Epidermal melanocyte (primary cell): Measurements from ENCODE around the gene PSME4.
"Not testable (repeated sequence)": the region's sequence is repeated elsewhere in the genome, so short reads cannot be mapped to it uniquely, and the experiment has no call there.

Experiments used
- DNase-seq: peaks from one replicate; pipeline ENCODE4 v3.0.0; 2011; ENCODE audit warnings: low spot score; ENCODE audit not compliant: insufficient read length

The PSME4 gene

DNA sequence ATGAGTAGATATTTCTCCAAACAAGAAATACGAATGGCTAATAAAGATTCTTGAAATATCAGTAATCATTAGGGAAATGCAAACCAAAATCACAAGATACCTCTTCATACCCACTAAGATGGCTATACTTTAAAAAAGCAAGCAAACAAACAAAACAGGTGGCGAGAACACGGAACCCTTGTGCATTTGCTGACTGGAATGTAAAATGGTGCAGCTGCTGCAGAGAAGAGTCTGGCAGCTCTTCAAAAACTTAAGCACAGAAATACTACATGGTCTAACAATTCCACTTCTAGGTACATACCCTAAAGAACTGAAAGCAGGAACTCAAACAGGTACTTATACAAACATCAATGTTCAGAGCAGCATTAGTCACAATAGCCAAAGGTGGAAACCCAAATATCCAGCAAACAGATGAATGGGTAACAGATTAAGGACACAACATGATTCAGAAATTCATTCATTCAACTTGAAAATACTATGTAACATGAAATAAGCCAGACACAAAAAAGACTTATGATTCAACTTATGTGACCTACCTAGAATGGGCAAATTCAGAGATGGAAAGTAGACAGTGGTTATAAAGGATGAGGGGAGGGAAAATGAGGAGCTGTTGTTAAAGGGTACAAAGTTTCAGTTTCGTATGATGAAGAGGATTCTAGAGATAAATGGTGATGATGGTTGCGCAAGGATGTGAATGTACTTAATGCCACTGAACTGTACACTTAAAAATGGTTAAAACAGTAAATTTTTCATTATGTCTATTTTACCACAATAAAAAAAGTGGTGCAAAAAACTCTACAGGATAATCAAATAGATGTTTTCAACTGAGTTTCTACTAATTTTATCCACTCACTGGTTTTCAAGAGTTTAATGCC, 84.2 kb downstream of the PSME4 start:
- no peak for DNase-seq

DNA sequence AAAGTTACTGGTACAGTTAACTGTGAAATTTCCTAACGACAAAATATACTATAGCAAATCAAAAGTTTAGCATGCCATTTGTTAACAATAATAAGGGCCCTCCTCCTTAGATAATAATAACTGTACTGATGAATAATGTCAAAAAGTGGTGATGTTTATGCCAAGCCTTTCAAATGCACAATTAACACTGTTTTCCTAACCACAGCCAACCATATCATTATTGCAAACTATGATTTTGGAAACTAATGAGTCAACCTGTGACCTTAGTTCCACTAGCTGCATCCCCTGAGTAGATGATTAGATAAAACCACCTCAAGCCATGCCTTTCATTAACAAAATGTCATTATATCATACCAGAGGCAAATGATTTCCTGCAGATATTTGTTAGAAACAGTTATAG, 85.9 kb downstream of the PSME4 start:
- DNase-seq = no peak

DNA sequence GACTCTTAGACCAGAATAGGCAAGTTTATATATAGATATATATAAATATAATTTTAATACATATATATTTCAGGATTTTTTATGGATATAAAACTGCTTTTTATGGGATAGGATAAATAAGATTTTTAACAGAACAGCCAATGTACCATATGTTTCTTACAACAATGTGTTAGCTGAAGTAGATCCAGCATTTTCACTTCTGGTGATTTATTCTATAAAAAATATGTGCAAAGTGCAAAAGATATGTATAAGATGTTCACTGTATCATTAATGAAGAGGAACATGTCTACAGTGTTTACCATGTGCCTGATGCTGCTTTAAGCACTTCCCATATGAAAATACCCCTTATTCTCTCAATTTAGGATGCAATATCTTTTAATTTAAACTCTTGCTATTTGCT, 88.8 kb downstream of the PSME4 start:
- no peak for DNase-seq

DNA sequence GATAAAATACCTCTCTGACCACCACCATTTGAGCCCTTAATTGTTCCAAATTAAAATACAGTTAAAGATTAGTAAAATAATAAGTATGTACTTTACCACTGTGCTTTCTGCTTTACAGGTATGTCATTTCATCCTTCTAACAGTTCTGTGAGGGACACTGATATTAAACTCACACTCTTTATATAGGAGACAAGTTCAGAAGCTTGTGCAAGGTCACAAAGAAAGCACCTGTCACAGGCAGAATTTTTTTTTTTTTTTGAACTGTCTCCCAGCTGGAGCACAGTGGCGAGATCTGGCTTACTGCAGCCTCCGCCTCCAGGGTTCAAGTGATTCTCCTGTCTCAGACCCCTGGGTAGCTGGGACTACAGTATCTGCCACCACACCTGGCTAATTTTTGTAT, 89.4 kb downstream of the PSME4 start:
- no peak for DNase-seq

DNA sequence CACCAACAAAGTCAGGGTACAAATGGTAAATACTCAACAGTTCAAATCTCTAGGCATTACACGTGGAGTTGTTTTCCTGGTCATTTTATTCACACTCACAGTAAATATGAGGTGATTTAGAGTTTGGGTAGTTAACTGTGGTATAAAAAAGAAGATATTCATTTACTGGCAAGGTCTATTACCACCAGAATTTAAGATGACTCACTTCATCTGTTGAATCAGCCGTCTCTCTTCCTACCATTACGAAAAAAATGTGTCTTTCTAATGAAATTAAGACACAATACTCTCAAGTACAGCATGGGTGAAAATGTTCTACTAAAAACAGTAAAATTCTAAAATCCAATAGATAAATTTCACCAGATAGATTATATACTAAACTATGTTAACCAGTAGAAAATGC, 90.0 kb downstream of the PSME4 start:
- no peak for DNase-seq

DNA sequence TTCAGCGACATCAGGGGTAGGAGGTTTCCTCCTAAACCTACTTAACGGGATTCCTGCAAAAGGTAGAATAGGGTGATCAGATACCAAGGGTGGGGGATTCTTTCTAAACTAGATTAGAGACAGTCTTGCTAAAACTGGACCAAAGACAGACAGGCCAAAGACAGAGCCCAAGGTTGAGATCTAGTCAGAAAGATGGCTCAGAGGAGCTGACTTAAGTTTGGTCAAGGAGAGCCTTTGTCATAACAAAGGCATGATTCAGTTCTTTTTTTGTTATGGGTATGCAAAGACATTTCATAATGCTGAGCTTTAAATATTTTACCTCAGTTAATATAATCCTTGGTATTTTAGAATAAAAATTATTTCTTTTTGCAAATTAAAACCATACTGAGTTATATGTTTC, 93.2 kb downstream of the PSME4 start:
- no peak for DNase-seq

DNA sequence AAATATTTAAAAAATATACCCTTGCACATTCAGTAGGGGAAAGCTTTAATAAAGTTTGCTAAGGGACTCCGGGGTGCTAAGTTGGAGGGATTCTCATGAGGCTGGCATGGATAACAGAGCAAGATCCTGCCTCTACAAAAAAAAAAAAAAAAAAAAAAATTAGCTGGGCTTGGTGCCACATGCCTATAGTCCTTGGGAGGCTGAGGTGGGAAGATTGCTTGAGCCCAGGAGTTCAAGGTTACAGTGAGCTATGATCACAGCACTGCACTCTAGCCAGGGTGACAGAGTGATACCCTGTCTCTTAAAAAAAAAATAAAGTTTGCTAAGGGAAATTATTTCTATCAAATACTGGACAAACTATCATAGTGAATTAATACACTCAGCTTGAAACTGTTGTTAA, 93.7 kb downstream of the PSME4 start:
- DNase-seq = no peak

DNA sequence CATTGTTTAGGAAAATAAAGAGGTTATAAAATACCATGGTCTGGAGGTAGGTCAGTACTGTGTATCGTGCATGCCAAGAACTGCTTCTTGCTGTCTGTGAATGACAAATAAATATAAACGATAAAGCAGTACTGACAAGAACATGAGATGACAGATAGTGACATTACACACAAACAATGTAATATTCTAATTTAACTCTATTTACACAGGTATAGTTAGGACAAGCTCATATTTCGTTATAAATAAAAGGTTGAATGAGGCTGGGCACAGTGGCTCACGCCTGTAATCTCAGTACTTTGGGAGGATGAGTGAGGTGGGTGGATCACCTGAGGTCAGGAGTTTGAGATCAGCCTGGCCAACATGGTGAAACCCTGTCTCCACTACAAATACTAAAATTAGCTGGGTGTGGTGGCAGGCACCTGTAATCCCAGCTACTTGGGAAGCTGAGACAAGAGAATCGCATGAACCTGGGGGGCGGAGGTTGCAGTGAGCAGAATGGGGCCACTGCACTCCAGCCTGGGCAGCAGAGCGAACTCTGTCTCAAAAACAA, 96.3 kb downstream of the PSME4 start:
- no peak for DNase-seq

DNA sequence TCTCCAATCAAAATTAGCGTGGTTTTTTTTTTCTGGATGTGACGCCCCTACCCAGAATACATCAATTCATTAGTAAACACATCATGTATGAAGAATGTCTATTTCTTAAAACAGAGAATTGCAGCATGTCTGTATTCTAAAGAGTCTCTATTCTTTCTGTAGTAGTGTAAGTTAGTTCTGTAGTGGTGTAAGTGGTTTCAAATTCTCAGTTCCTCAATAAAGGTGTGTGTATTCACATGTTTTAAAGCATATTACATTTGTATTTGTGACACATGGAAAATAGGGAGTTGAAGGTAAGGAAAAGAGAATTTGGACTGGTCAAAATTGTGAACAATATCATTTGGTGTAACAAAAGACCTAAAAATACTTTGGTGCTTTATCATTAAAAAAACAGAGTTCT, 103.0 kb downstream of the PSME4 start:
- DNase-seq = no peak

DNA sequence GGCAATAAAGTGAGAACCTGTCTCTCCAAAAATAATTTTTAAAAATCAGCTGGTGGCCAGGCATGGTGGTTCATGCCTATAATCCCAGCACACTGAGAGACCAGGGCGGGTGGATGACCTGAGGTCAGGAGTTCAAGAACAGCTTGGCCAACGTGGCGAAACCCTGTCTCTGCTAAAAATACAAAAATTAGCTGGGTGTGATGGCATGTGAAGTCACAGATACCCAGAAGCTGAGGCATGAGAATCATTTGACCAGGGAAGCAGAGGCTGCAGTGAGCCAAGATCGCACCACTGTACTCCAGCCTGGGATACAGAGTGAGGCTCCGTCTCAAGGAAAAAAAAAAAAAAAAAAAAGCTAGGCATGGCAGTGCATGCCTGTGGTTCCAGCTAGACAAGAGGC, 103.6 kb downstream of the PSME4 start:
- no peak for DNase-seq

DNA sequence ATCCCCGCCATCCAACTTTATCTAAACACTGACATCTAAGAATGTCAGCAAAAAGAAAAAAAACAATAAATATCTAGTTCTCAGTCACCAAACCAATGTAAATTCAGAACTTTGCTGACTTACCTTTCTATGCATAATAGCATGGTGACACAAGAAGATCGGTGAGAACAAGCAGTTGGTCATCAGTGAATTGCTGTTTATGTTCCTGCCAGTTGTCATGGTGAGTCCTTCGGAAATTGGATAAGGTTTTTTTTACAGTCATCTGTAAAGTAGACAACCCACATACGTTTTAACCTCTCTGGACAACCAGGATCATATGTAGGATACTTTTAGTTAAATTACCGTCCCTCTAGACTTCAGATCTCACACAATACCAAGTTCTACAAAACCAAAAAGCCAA, 104.8 kb downstream of the PSME4 start:
- DNase-seq = no peak

DNA sequence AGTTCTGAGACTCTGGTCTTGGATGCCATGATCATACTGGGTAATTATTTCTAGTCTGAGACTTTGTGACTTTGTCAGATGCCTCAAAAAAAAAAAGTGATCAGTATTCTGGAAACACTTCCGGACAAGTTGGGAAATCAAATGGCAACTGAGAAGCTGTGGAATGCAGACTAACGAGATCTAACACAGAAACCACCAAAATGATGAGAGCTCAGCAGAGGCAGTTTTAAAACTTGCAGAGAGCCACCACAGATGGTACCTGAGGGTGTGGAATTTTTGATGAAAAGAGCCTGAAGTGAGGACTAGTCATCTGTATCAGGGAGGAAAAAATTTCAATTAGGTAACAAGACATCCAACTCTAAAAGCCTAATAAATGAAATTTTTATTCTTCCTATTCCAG, 105.5 kb downstream of the PSME4 start:
- DNase-seq = no peak

DNA sequence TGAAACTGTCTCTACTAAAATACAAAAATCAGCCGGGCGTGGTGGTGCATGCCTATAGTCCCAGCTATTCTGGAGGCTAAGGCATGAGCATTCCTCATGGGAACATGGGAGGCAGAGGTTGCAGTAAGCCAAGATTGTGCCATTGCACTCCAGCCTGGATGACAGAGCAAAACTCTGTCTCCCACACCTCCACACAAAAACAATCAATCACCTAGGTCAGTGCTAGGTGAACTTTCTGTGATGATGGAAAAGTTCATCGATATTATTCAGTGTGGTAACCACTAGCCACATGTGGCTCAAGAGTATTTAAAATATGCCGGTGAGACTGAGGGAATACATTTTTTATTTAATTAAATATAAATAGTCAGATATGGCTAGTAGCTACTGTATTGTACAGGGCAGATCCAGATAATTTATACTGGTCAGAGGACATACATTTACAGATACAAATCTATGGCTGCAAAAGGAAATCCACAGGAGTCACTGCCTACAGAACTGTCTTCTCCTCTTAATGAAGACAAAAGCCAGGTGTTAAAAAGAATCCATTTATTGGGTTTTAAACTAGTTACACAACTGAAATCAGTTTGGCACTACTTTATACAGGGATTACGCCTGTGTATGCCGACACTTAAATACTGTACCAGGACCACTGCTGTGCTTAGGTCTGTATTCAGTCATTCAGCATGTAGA, 107.1 kb downstream of the PSME4 start:
- no peak for DNase-seq

DNA sequence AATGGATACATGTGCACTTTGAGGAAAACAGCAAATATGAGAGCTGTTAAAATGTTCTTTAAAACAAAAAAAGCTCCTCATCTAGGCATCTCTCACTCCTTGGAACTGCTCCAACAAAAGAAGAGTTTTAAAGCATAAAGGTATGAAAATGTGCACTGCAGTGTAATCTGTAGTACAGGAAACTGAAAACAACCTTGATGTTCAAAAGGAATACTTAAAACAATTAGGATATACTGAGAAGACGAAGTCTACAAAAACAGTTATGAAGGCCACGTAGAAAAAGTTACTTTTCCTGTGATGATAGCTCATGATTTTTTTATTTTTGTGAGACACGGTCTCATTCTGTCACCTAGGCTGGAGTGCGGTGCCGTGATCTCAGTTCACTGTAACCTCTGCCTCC, 109.0 kb downstream of the PSME4 start:
- no peak for DNase-seq

DNA sequence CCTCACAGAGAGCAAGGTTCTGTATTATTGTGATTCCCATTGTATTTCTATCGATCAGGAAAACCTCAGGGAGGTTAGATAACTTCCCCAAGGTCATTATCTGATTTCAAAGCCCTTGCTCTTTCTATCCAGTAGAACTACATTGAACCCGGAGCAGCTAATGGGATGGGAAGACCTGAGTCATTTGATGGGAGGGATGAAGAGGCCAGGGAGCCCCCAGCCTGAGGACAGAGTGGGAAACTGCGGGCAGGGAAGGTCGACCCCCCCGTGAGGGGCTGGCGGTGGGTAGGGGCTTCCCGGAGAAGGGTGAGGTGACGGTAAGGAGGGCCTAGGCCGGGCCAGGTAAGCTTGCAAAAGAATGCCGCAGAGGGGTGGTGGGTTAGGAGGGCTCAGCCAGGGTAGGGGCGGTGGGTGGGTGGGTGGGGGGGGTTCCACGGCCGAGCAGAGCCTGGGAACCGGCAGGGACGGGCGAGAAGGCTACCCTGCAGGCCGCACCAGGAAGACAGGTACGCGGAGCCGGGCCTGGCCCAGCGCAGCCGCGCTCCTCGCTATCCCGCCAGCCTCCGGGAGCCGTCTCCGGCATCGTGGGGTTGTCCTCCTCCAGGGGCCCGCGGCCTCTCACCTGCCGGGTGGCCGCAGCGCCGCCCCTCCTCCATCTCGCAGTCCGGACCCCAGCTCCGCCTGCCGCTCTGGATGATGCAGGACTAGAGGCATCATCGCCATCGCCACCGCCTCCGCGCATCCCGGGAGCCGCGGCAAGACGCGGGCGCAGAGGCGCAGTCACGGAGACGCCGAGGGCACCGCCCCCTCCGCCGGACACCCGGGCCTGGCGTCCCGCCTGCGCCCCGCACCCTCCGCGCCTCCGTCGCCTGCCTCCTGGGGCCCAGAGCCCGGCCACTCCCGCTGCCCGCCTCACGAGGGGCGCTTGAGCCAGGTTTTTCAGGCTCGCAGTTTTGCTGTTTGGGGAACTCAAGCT, 111.3 kb downstream of the PSME4 start, which contains the start of gene GPR75:
TSS of gene GPR75 (minus strand) at position 762 of the 976 bp plus-strand sequence. CDS start 5,211 bp downstream, outside the sequence.
- no peak for DNase-seq

DNA sequence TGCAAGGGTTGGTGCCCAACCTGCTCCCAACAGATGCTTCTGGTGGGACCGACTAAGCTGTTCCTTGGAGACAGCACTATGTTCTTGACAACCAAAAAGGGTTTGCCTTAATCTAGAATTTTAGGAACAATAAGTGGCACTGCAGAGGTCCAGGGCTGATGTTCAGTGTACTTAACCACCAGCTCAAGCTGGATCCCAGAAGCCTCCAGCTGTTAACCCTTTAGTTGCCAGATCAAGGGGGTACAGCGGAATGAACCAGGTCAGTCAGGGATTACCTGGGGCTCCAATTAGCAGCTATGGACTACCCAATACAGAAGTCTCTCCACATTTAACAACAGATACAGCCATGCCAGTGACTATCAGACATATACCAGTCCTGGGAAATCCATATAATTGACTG, 114.5 kb downstream of the PSME4 start:
- DNase-seq = no peak

DNA sequence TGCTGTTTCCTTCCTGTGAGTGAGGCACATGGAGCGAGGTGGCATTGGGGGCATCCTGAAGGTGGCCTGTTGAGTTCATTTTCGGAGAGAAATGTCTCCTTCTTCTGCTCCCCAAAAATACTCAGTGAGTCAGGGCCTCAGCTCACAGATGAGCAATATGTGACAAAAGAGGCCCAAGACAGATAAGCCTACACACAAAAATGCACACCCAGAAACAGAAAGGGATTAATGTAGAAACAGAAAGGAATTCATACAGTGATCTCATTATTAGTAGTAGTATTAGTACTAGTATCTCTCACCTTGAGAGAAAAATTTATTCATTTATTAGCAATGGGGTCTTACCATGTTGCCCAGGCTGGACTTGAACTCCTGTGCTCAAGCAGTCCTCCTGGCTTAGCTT, 116.1 kb downstream of the PSME4 start:
- no peak for DNase-seq

DNA sequence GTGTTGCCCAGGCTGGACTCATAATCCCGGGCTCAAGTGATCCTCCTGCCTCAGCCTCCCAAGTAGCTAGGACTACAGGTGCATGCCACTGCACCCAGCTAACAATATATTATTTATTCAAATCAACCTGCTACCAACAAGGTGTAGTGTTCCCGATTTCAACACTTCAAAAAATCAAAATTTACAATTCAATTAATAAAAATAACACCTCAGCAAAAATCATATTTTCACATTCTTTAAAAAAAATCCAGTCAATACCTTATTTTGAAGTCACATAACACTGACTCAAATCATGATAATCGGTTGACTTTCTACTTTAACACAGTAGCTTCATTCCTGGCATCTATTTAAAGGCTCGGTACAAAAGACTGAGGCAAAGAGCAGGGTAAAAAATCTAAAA, 118.3 kb downstream of the PSME4 start:
- no peak for DNase-seq

DNA sequence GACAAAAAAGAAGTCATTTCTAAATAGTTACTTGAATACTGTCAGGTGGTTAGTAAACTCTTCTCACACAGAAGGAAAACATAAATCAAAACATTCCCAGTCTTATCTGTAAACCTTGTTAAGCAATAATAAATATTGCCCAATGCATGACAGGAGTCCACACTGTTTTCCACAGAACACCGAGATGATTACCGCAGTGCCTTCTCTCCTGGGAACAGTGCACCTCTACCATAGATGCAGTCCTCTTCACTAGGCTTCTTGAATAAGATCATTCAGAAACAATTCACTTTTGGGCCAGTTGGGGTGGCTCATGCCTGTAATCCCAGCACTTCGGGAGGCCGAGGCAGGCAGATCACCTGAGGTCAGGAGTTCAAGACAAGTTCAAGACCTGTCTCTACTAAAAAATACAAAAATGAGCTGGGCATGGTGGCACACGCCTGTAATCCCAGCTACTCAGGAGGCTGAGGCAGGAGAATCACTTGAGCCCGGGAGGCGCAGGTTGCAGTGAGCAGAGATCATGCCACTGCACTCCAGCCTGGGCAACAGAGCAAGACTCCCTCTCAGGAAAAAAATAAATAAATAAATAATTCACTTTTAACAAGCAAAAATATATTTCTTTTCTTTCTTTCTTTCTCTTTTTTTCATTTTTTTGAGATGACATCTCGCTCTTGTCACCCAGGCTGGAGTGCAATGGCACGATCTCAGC, 119.6 kb downstream of the PSME4 start:
- not testable (repeated sequence) for DNase-seq

DNA sequence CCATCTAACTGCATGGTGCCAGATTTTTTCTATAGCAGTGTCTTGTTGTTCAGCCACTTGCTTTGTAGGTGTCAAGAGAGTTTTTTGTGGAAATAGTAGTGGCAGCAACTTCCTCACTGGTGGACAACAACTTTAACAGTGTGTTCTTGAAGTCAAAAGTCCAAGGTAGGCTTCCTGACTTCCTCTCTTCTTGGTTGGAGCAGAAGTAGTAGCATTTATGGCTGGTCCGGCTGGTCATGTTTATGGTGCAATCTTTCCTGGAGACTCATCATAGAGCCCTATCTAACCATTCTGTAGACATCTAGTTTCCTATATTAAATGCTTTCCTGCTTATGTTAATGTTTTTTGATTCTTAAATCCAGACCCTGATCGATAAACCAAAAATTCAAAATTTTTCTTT, 122.7 kb downstream of the PSME4 start:
- no peak for DNase-seq

DNA sequence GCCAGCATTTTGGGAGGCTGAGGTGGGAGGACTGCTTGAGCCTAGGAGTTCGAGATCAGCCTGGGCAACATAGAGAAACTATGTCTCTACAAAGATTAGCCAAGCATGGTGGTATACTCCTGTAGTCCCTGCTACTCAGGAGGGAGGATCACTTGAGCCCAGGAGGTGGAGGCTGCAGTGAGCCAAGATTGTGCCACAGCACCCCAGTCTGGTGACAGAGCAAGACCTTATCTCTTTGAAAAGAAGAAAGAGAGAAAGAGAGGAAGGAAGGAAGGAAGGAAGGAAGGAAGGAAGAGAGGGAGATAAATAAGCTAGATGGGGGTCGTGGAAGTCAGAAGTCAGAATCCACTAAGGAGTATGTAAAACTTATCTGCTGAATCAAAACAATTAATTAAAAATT, 127.2 kb downstream of the PSME4 start:
- no peak for DNase-seq
